ENCODE results near the gene DCLK2. TPM values are rescaled to one million over a fixed set of nuclear protein-coding genes. Genes with fewer than 3 reads are reported as not detected.

DCLK2 gene
- total RNA-seq, 2 donors from 2014 or later = 10.1 to 12.1 TPM

DNA sequence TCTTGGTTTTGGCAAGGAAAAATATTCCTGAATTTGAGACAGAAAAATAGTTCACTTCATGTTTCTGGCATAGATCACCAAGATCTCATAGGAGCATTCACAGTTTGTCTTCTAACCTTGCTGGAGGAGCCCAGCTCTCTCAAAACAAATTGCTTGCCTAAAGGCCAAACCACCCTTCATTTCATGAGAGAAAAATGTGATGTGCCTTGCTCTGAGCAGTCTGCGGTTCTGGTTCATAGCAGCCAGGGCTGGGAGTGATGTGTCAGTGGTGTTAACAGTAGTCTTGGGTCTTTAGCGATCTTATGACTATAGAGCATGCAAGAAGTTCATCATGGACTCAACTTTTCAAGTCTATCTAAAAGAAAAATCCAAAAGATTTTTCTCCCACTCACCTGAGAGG is 183.3 kb downstream of the DCLK2 start:
- TF ChIP-seq, protein P1, sequence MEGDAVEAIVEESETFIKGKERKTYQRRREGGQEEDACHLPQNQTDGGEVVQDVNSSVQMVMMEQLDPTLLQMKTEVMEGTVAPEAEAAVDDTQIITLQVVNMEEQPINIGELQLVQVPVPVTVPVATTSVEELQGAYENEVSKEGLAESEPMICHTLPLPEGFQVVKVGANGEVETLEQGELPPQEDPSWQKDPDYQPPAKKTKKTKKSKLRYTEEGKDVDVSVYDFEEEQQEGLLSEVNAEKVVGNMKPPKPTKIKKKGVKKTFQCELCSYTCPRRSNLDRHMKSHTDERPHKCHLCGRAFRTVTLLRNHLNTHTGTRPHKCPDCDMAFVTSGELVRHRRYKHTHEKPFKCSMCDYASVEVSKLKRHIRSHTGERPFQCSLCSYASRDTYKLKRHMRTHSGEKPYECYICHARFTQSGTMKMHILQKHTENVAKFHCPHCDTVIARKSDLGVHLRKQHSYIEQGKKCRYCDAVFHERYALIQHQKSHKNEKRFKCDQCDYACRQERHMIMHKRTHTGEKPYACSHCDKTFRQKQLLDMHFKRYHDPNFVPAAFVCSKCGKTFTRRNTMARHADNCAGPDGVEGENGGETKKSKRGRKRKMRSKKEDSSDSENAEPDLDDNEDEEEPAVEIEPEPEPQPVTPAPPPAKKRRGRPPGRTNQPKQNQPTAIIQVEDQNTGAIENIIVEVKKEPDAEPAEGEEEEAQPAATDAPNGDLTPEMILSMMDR (IDR thresholded peaks at IDR 0.05) = no peak
- H3K27ac ChIP-seq = no peak overlapping the region
- H3K4me3 ChIP-seq = no peak overlapping the region
- H3K36me3 ChIP-seq = peaks cover 10% of the 10 kb centered on the region
- no peaks in the 10 kb centered on the region for H3K27me3 ChIP-seq
- no peak for DNase-seq (ENCODE audit: low spot score)
- no peaks in the 10 kb centered on the region for H3K4me1 ChIP-seq
- peaks cover 0 to under 1% of the 10 kb centered on the region in 2 donors for H3K9me3 ChIP-seq

DNA sequence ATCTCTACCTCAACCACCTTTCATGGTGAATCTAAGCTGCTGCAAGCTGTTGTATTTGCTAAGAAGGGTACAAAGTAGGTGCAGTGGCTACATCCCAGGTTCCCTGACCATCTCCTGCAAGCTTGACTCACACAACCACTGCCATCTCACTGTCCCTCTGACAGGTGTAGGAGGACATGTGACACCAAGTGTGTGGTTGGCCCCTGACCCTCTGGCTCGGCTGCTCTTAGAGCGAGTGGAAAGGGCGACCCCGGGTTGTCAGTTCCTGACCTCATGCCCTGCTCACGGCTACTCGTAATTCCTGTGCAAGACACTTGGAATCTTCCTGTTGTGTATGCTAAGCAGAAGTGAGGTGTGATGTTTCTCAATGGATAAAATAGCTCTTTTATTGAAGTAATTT is 184.4 kb downstream of the DCLK2 start:
- Histone ChIP-seq H3K27ac (no peak overlapping the region), H3K4me3 (no peak overlapping the region), H3K27me3 (no peaks in the 10 kb centered on the region), H3K36me3 (peaks cover 10% of the 10 kb centered on the region), H3K9me3 (peaks cover 0 to 5% of the 10 kb centered on the region in 2 donors), H3K4me1 (no peaks in the 10 kb centered on the region)
- TF ChIP-seq, protein P1 (IDR thresholded peaks at IDR 0.05) = no peak
- no peak for DNase-seq (ENCODE audit: low spot score)

DNA sequence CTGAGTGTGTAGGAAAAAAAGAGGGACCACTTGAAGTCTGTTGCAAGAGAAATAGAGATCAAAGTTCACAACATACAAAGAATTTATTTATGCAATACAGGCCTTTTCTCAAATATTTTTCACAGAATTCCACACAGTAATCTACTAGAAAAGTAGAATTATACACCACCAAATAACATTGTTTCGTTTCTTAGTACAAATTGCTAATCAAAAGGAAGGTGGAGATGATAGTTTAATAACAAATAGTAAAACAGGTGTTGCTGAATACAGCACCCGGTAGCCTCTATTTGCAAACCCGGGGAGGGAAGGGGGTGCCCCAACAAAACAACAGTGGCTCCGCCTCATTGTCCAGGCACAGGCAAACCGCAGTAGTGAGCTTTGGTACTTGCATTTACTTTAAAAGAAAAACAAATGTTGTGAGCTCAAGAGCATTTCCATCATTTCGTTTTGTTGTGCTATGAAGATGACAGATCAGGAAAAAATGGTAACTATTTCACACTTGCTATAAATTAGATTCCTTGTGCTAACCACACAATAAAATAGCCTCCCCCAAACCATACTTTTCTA is 186.4 kb downstream of the DCLK2 start:
- no peak overlapping the region for H3K27ac ChIP-seq
- H3K36me3 ChIP-seq = peaks cover 10% of the 10 kb centered on the region
- TF ChIP-seq, protein P1 (IDR thresholded peaks at IDR 0.05) = no peak
- H3K4me1 ChIP-seq = no peaks in the 10 kb centered on the region
- no peak overlapping the region for H3K4me3 ChIP-seq
- H3K9me3 ChIP-seq = peaks cover 0 to 5% of the 10 kb centered on the region in 2 donors
- no peak for DNase-seq (ENCODE audit: low spot score)
- no peaks in the 10 kb centered on the region for H3K27me3 ChIP-seq

DNA sequence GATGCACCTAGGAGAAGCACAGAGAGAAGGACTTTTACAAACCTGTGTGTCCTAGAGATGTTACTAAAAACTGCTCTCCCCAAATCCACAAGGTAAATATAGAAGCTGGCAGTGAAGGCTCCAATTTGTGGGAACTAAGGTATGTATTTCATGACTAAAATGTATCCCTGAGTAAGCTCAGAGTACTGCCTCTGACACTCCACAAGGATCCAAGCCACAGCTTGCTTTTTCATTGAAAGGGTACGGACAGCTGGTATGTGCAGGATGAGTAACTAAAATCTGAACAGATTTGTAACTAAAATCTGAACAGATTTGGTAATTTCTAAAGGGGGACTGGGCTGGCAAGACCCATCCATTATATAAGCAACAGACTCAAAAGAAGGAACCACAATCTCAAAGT is 187.6 kb downstream of the DCLK2 start:
- Histone ChIP-seq H3K4me1 (no peaks in the 10 kb centered on the region), H3K9me3 (peaks cover 0 to 5% of the 10 kb centered on the region in 2 donors), H3K36me3 (peaks cover 10% of the 10 kb centered on the region), H3K27me3 (no peaks in the 10 kb centered on the region), H3K4me3 (no peak overlapping the region), H3K27ac (no peak overlapping the region)
- no peak for DNase-seq (ENCODE audit: low spot score)
- TF ChIP-seq, protein P1 (IDR thresholded peaks at IDR 0.05) = no peak

DNA sequence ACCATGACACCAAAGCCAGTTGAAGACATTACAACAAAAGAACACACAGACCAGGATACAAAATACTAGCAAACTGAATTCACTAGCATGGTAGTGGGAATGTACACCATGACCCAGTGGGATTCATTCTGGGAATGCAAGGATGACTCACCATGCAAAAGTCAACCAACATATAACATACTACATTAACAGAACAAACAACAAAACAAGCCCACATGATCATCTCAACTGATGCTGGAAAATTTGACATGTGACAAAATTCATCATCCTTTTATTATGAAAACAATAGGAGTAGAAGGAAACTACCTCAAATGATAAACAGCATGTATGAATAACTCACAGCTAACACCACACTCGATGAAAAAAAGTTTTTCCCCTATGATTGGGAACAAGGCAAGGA is 190.2 kb downstream of the DCLK2 start:
- H3K4me1 ChIP-seq = no peaks in the 10 kb centered on the region
- TF ChIP-seq, protein P1 (IDR thresholded peaks at IDR 0.05) = no peak
- no peak overlapping the region for H3K27ac ChIP-seq
- DNase-seq (ENCODE audit: low spot score) = no peak
- peaks cover 0 to 5% of the 10 kb centered on the region in 2 donors for H3K9me3 ChIP-seq
- H3K4me3 ChIP-seq = no peak overlapping the region
- H3K27me3 ChIP-seq = no peaks in the 10 kb centered on the region
- peaks cover 10% of the 10 kb centered on the region for H3K36me3 ChIP-seq

DNA sequence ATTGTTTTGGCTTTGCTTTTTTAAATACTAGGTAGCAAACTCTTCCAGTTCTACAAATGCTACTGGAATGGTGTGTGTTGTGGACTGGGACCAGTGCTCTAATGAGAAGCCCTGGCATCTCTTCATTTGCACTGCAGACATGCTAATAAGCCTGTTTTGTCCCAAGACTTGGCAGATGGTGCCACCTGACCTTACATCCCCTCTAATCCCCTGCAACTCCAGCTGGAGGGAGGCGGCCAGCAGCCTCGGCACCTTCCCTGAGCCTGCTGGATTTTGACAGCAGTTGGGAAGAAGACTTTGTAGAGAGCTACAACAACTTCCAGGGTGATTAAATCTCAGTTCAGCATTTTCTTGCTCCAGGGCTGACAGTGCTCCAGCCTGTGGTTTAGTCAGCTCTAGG is 200.0 kb downstream of the DCLK2 start:
- Histone ChIP-seq H3K36me3 (peaks cover 6% of the 10 kb centered on the region), H3K4me1 (peaks cover 0 to 5% of the 10 kb centered on the region in 2 donors), H3K27ac (no peak overlapping the region), H3K27me3 (no peaks in the 10 kb centered on the region), H3K4me3 (no peak overlapping the region), H3K9me3 (no peaks in the 10 kb centered on the region)
- TF ChIP-seq, protein P1 (IDR thresholded peaks at IDR 0.05) = no peak
- DNase-seq (ENCODE audit: low spot score) = no peak
